ENCODE results near the gene DDHD1. TPM values are rescaled to one million over a fixed set of nuclear protein-coding genes. Genes with fewer than 3 reads are reported as not detected.

The DDHD1 gene
- total and polyA plus RNA-seq, 7 donors = 2.8 to 7.6 (median 4.6) TPM

- DNase-seq (no peak), ATAC-seq (peak in 1 of 4 donors; percentile 67)
- Histone ChIP-seq H3K36me3 (ENCODE audit: insufficient read depth in 1 of 2, low read depth in 1 of 2) (no peaks in the 10 kb centered on the region), H3K9me3 (no peaks in the 10 kb centered on the region), H3K4me3 (no peak overlapping the region), H3K27me3 (ENCODE audit: insufficient read depth in 3 of 3, low read length in 2 of 3) (no peaks in the 10 kb centered on the region), H3K4me1 (no peaks in the 10 kb centered on the region), H3K27ac (no peak overlapping the region)
- 66 to 70% (median 67%) methylated on average over 4 of the region's 4 CpGs for WGBS, 3 donors
- TF ChIP-seq CTCF (IDR thresholded peaks at IDR 0.05) = no peak
- intact Hi-C loops (cut with DNase I) = no loop called here
Measured at GRCh38 chr14:53167602-53168328, 14.6 kb upstream of the DDHD1 start.

DNA sequence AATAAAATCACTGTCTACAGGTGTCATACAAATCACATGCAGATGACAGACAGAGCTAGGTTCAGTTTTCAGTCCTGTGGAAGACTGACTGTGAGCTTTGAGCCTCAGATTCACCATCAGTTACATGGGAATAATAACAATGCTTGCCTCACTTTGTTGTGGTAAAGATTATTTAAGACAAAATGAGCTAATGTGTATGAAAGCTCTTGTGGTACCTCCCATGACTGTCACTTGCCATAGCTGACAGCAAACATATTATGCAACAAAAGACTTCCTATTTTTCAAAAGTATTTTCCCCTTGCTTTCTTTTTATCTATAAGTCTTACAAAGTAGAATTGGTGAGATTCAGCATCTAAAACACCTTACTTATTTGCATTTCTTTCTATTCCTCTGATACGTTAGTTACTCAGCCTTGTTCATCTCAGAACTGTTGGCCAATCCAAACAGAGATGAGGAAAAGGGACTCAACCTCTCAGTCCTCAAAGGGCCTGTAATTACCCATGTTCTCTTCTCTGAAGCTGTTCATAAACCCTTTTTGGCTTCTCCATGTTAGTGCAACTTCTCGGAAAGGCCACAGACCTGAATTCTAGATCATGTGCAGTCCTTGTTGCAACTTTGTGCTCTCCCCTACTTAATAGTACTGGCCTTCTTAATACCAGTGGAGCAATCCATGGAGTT is 8.8 kb upstream of the DDHD1 start:
- H3K4me1 ChIP-seq = no peaks in the 10 kb centered on the region
- TF ChIP-seq CTCF (IDR thresholded peaks at IDR 0.05) = no peak
- H3K4me3 ChIP-seq = no peak overlapping the region
- no peaks in the 10 kb centered on the region for H3K27me3 ChIP-seq (ENCODE audit: insufficient read depth in 3 of 3, low read length in 2 of 3)
- intact Hi-C loops (cut with DNase I) = no loop called here
- H3K9me3 ChIP-seq = no peaks in the 10 kb centered on the region
- WGBS, 3 donors = 91 to 98% (median 95%) methylated on average over 2 of the region's 2 CpGs
- DNase-seq (no peak), ATAC-seq (no peak)
- H3K36me3 ChIP-seq (ENCODE audit: insufficient read depth in 1 of 2, low read depth in 1 of 2) = peaks cover 0 to 1% of the 10 kb centered on the region in 2 donors
- H3K27ac ChIP-seq = no peak overlapping the region

DNA sequence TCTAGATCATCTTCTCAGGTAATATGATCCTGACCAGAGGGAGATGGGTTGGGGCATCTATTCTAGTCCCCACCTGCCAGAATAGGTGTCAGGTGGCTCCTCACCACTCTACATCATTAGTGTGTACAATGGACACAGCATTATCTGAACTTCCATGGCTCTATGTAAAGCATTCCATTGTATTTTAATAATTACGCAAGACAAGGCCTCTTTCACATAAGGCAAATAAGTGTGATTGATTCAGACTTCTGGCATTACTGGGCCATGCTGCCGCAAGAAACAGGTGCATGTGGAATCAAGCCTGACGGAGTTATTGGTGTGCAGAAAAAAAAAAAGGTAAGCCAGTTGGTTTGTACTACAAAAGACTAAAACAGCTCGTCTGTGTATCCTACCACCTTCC is 3.1 kb upstream of the DDHD1 start:
- ATAC-seq (no peak), DNase-seq (no peak)
- no peaks in the 10 kb centered on the region for H3K27me3 ChIP-seq (ENCODE audit: insufficient read depth in 3 of 3, low read length in 2 of 3)
- H3K9me3 ChIP-seq = no peaks in the 10 kb centered on the region
- peaks cover 0 to 2% of the 10 kb centered on the region in 2 donors for H3K36me3 ChIP-seq (ENCODE audit: insufficient read depth in 1 of 2, low read depth in 1 of 2)
- H3K4me3 ChIP-seq = no peak overlapping the region
- WGBS, 3 donors = 63 to 79% (median 64%) methylated on average over 4 of the region's 4 CpGs
- intact Hi-C loops (cut with DNase I) = loop anchor here in 1 of 2 donors (10.0 kb wide), 1 partner anchor 139 kb away; no protein-coding TSS in a partner anchor
- H3K27ac ChIP-seq = no peak overlapping the region
- peaks cover 4% of the 10 kb centered on the region for H3K4me1 ChIP-seq
- TF ChIP-seq CTCF (IDR thresholded peaks at IDR 0.05) = no peak

- ATAC-seq (no peak), DNase-seq (no peak)
- intact Hi-C loops (cut with DNase I) = loop anchor here in 1 of 2 donors (10.0 kb wide), 1 partner anchor 141 kb away; no protein-coding TSS in a partner anchor
- H3K4me3 ChIP-seq = peak overlapping the region; percentile 78
- peaks cover 11% of the 10 kb centered on the region for H3K4me1 ChIP-seq
- H3K36me3 ChIP-seq (ENCODE audit: insufficient read depth in 1 of 2, low read depth in 1 of 2) = peaks cover 0 to 2% of the 10 kb centered on the region in 2 donors
- no peak for TF ChIP-seq CTCF (IDR thresholded peaks at IDR 0.05)
- no peaks in the 10 kb centered on the region for H3K27me3 ChIP-seq (ENCODE audit: insufficient read depth in 3 of 3, low read length in 2 of 3)
- no peaks in the 10 kb centered on the region for H3K9me3 ChIP-seq
- WGBS, 3 donors = 89 to 95% (median 95%) methylated on average over 4 of the region's 4 CpGs
- H3K27ac ChIP-seq = peak overlapping the region; percentile 85
Measured at GRCh38 chr14:53153702-53154112, 584 bp upstream of the DDHD1 start.
